ENCODE measurements around the gene CUL3.

GRCh38 chr2:224479826-224480225, 105.3 kb downstream of the CUL3 start:
- TF ChIP-seq POLR2AphosphoS5 (IDR thresholded peaks at IDR 0.05; ENCODE audit: borderline replicate concordance, low read depth, low read length) (no peak), EZH2 (IDR thresholded peaks at IDR 0.05) (no peak)

All from SK-N-MC (cell line).